GM12891 (cell line): ENCODE measurements around the gene ATR.

Experiments
- PAX5 ChIP-seq: IDR thresholded peaks from 2 replicates; pipeline ENCODE4 v1.6.1; 2011; ENCODE audit warnings: low read length, moderate library complexity, mild to moderate bottlenecking; ENCODE audit not compliant: insufficient read depth, severe bottlenecking
- POLR2A ChIP-seq: IDR thresholded peaks from 2 replicates; pipeline ENCODE4 v1.6.1; 2011; ENCODE audit warnings: low read depth, low read length, control low read depth
- POLR2AphosphoS5 ChIP-seq: IDR thresholded peaks from 2 replicates; pipeline ENCODE4 v1.6.1; 2011; ENCODE audit warnings: low read depth, low read length, control low read depth
- POU2F2 ChIP-seq: IDR thresholded peaks from 2 replicates; pipeline ENCODE4 v1.6.1; 2011; ENCODE audit warnings: low read depth, mild to moderate bottlenecking, control low read depth, low read length, moderate library complexity
- SPI1 ChIP-seq: IDR thresholded peaks from 2 replicates; pipeline ENCODE4 v1.6.1; 2011; ENCODE audit warnings: low read depth, low read length, control low read depth
- TAF1 ChIP-seq: IDR thresholded peaks from 2 replicates; pipeline ENCODE4 v1.6.1; 2011; ENCODE audit warnings: low read depth, low read length, control low read depth

- TF ChIP-seq SPI1 (no peak), POLR2A (no peak), POLR2AphosphoS5 (no peak), PAX5 (no peak), TAF1 (no peak), POU2F2 (no peak)
These were observed 3.9 kb downstream of the ATR start for GRCh38 chr3:142574665-142575064.
